ENCODE measurements around the gene KHNYN.

KHNYN gene

GRCh38 chr14:24399999-24400718, 29.6 kb upstream of the KHNYN start:
- H3K9ac ChIP-seq (ENCODE audit: low read depth in 1 of 2, low read length in 2 of 2) = peak overlapping the region in 1 of 2 donors; percentile 63
- no peaks in the 10 kb centered on the region for H3K36me3 ChIP-seq (ENCODE audit: control insufficient read depth in 2 of 2, insufficient read depth in 2 of 2, low read length in 2 of 2)
- H3K9me3 ChIP-seq (ENCODE audit: control insufficient read depth in 2 of 2, low read length in 2 of 2) = no peaks in the 10 kb centered on the region
- H3K27me3 ChIP-seq (ENCODE audit: control insufficient read depth in 2 of 2, insufficient read depth in 2 of 2, low read length in 2 of 2) = no peaks in the 10 kb centered on the region
- H3K4me3 ChIP-seq (ENCODE audit: low read length in 2 of 2) = peak overlapping the region; percentile 57 to 76
- peaks cover 16 to 20% of the 10 kb centered on the region in 2 donors for H3K4me1 ChIP-seq (ENCODE audit: control insufficient read depth in 2 of 2, insufficient read depth in 2 of 2, low read length in 2 of 2)
- peak overlapping the region in 1 of 2 donors; percentile 63 for H3K27ac ChIP-seq (ENCODE audit: low read depth in 2 of 2, low read length in 2 of 2)

GRCh38 chr14:24401810-24402702, 27.7 kb upstream of the KHNYN start:
- Histone ChIP-seq H3K4me1 (ENCODE audit: control insufficient read depth in 2 of 2, insufficient read depth in 2 of 2, low read length in 2 of 2) (peaks cover 16 to 20% of the 10 kb centered on the region in 2 donors), H3K9ac (ENCODE audit: low read depth in 1 of 2, low read length in 2 of 2) (no peak overlapping the region), H3K27me3 (ENCODE audit: control insufficient read depth in 2 of 2, insufficient read depth in 2 of 2, low read length in 2 of 2) (no peaks in the 10 kb centered on the region), H3K27ac (ENCODE audit: low read depth in 2 of 2, low read length in 2 of 2) (no peak overlapping the region), H3K9me3 (ENCODE audit: control insufficient read depth in 2 of 2, low read length in 2 of 2) (no peaks in the 10 kb centered on the region), H3K4me3 (ENCODE audit: low read length in 2 of 2) (no peak overlapping the region), H3K36me3 (ENCODE audit: control insufficient read depth in 2 of 2, insufficient read depth in 2 of 2, low read length in 2 of 2) (no peaks in the 10 kb centered on the region)

GRCh38 chr14:24403294-24403998, 26.3 kb upstream of the KHNYN start:
- Histone ChIP-seq H3K9me3 (ENCODE audit: control insufficient read depth in 2 of 2, low read length in 2 of 2) (no peaks in the 10 kb centered on the region), H3K4me1 (ENCODE audit: control insufficient read depth in 2 of 2, insufficient read depth in 2 of 2, low read length in 2 of 2) (peaks cover 11 to 16% of the 10 kb centered on the region in 2 donors), H3K27me3 (ENCODE audit: control insufficient read depth in 2 of 2, insufficient read depth in 2 of 2, low read length in 2 of 2) (no peaks in the 10 kb centered on the region), H3K27ac (ENCODE audit: low read depth in 2 of 2, low read length in 2 of 2) (no peak overlapping the region), H3K36me3 (ENCODE audit: control insufficient read depth in 2 of 2, insufficient read depth in 2 of 2, low read length in 2 of 2) (peaks cover 0 to 5% of the 10 kb centered on the region in 2 donors), H3K4me3 (ENCODE audit: low read length in 2 of 2) (no peak overlapping the region), H3K9ac (ENCODE audit: low read depth in 1 of 2, low read length in 2 of 2) (no peak overlapping the region)

- Histone ChIP-seq H3K4me3 (ENCODE audit: low read length in 2 of 2) (no peak overlapping the region), H3K36me3 (ENCODE audit: control insufficient read depth in 2 of 2, insufficient read depth in 2 of 2, low read length in 2 of 2) (peaks cover 0 to 11% of the 10 kb centered on the region in 2 donors), H3K9me3 (ENCODE audit: control insufficient read depth in 2 of 2, low read length in 2 of 2) (no peaks in the 10 kb centered on the region), H3K9ac (ENCODE audit: low read depth in 1 of 2, low read length in 2 of 2) (no peak overlapping the region), H3K27me3 (ENCODE audit: control insufficient read depth in 2 of 2, insufficient read depth in 2 of 2, low read length in 2 of 2) (no peaks in the 10 kb centered on the region), H3K27ac (ENCODE audit: low read depth in 2 of 2, low read length in 2 of 2) (no peak overlapping the region), H3K4me1 (ENCODE audit: control insufficient read depth in 2 of 2, insufficient read depth in 2 of 2, low read length in 2 of 2) (peaks cover 4 to 8% of the 10 kb centered on the region in 2 donors)
Measured at GRCh38 chr14:24404814-24405213, 24.9 kb upstream of the KHNYN start.

- Histone ChIP-seq H3K27me3 (ENCODE audit: control insufficient read depth in 2 of 2, insufficient read depth in 2 of 2, low read length in 2 of 2) (no peaks in the 10 kb centered on the region), H3K27ac (ENCODE audit: low read depth in 2 of 2, low read length in 2 of 2) (no peak overlapping the region), H3K36me3 (ENCODE audit: control insufficient read depth in 2 of 2, insufficient read depth in 2 of 2, low read length in 2 of 2) (peaks cover 9 to 19% of the 10 kb centered on the region in 2 donors), H3K9me3 (ENCODE audit: control insufficient read depth in 2 of 2, low read length in 2 of 2) (no peaks in the 10 kb centered on the region), H3K9ac (ENCODE audit: low read depth in 1 of 2, low read length in 2 of 2) (no peak overlapping the region), H3K4me3 (ENCODE audit: low read length in 2 of 2) (no peak overlapping the region), H3K4me1 (ENCODE audit: control insufficient read depth in 2 of 2, insufficient read depth in 2 of 2, low read length in 2 of 2) (peaks cover 0 to 4% of the 10 kb centered on the region in 2 donors)
Measured at GRCh38 chr14:24406416-24406815, 23.3 kb upstream of the KHNYN start.

GRCh38 chr14:24407608-24408325, 22.0 kb upstream of the KHNYN start:
- Histone ChIP-seq H3K36me3 (ENCODE audit: control insufficient read depth in 2 of 2, insufficient read depth in 2 of 2, low read length in 2 of 2) (peaks cover 10 to 20% of the 10 kb centered on the region in 2 donors), H3K4me3 (ENCODE audit: low read length in 2 of 2) (no peak overlapping the region), H3K9ac (ENCODE audit: low read depth in 1 of 2, low read length in 2 of 2) (no peak overlapping the region), H3K27ac (ENCODE audit: low read depth in 2 of 2, low read length in 2 of 2) (no peak overlapping the region), H3K9me3 (ENCODE audit: control insufficient read depth in 2 of 2, low read length in 2 of 2) (no peaks in the 10 kb centered on the region), H3K27me3 (ENCODE audit: control insufficient read depth in 2 of 2, insufficient read depth in 2 of 2, low read length in 2 of 2) (no peaks in the 10 kb centered on the region), H3K4me1 (ENCODE audit: control insufficient read depth in 2 of 2, insufficient read depth in 2 of 2, low read length in 2 of 2) (no peaks in the 10 kb centered on the region)

GRCh38 chr14:24408764-24409163, 21.0 kb upstream of the KHNYN start:
- Histone ChIP-seq H3K9ac (ENCODE audit: low read depth in 1 of 2, low read length in 2 of 2) (no peak overlapping the region), H3K27me3 (ENCODE audit: control insufficient read depth in 2 of 2, insufficient read depth in 2 of 2, low read length in 2 of 2) (no peaks in the 10 kb centered on the region), H3K27ac (ENCODE audit: low read depth in 2 of 2, low read length in 2 of 2) (no peak overlapping the region), H3K36me3 (ENCODE audit: control insufficient read depth in 2 of 2, insufficient read depth in 2 of 2, low read length in 2 of 2) (peaks cover 10 to 26% of the 10 kb centered on the region in 2 donors), H3K4me1 (ENCODE audit: control insufficient read depth in 2 of 2, insufficient read depth in 2 of 2, low read length in 2 of 2) (no peaks in the 10 kb centered on the region), H3K4me3 (ENCODE audit: low read length in 2 of 2) (no peak overlapping the region), H3K9me3 (ENCODE audit: control insufficient read depth in 2 of 2, low read length in 2 of 2) (no peaks in the 10 kb centered on the region)

GRCh38 chr14:24409192-24409591, 20.6 kb upstream of the KHNYN start:
- H3K4me1 ChIP-seq (ENCODE audit: control insufficient read depth in 2 of 2, insufficient read depth in 2 of 2, low read length in 2 of 2) = no peaks in the 10 kb centered on the region
- H3K27me3 ChIP-seq (ENCODE audit: control insufficient read depth in 2 of 2, insufficient read depth in 2 of 2, low read length in 2 of 2) = no peaks in the 10 kb centered on the region
- H3K9ac ChIP-seq (ENCODE audit: low read depth in 1 of 2, low read length in 2 of 2) = no peak overlapping the region
- H3K27ac ChIP-seq (ENCODE audit: low read depth in 2 of 2, low read length in 2 of 2) = no peak overlapping the region
- H3K9me3 ChIP-seq (ENCODE audit: control insufficient read depth in 2 of 2, low read length in 2 of 2) = no peaks in the 10 kb centered on the region
- H3K4me3 ChIP-seq (ENCODE audit: low read length in 2 of 2) = no peak overlapping the region
- H3K36me3 ChIP-seq (ENCODE audit: control insufficient read depth in 2 of 2, insufficient read depth in 2 of 2, low read length in 2 of 2) = peaks cover 10 to 26% of the 10 kb centered on the region in 2 donors

GRCh38 chr14:24409956-24410355, 19.8 kb upstream of the KHNYN start:
- Histone ChIP-seq H3K9me3 (ENCODE audit: control insufficient read depth in 2 of 2, low read length in 2 of 2) (no peaks in the 10 kb centered on the region), H3K27ac (ENCODE audit: low read depth in 2 of 2, low read length in 2 of 2) (no peak overlapping the region)

More at GRCh38 chr14:24409956-24410355, 19.8 kb upstream of the KHNYN start:
- no peaks in the 10 kb centered on the region for H3K27me3 ChIP-seq (ENCODE audit: control insufficient read depth in 2 of 2, insufficient read depth in 2 of 2, low read length in 2 of 2)
- no peak overlapping the region for H3K9ac ChIP-seq (ENCODE audit: low read depth in 1 of 2, low read length in 2 of 2)
- H3K4me1 ChIP-seq (ENCODE audit: control insufficient read depth in 2 of 2, insufficient read depth in 2 of 2, low read length in 2 of 2) = no peaks in the 10 kb centered on the region
- H3K4me3 ChIP-seq (ENCODE audit: low read length in 2 of 2) = no peak overlapping the region
- H3K36me3 ChIP-seq (ENCODE audit: control insufficient read depth in 2 of 2, insufficient read depth in 2 of 2, low read length in 2 of 2) = peaks cover 13 to 26% of the 10 kb centered on the region in 2 donors
